Uterus (tissue), 4 donors: Measurements from ENCODE around the gene SENP6. TPM values are rescaled to one million over a fixed set of nuclear protein-coding genes. Genes with fewer than 3 reads are reported as not detected.
"Not testable (repeated sequence)": the region's sequence is repeated elsewhere in the genome, so short reads cannot be mapped to it uniquely, and the experiment has no call there.

Source experiments
- DNase-seq, 2 donors: peaks; one replicate each; pipeline ENCODE4 v3.0.0-alpha.2; 2019 to 2020
- H3K27ac ChIP-seq, 2 donors: fragments of 200-600 bp; sonication (generic); 1 replicate in 1 of 2; 2 replicates in 1 of 2; pipeline ENCODE4 v1.5.1; 2016 to 2018
- H3K27me3 ChIP-seq, 2 donors: fragments of 200-600 bp; sonication (generic); one replicate each; pipeline ENCODE4 v1.5.1; 2018 to 2019; ENCODE audit warnings: control low read depth in 1 of 2
- H3K36me3 ChIP-seq, 2 donors: fragments of 200-600 bp; sonication (generic); one replicate each; pipeline ENCODE4 v1.5.1; 2019; ENCODE audit warnings: control low read depth in 1 of 2
- H3K4me1 ChIP-seq, 2 donors: fragments of 200-600 bp; sonication (generic); one replicate each; pipeline ENCODE4 v1.5.1; 2018 to 2019; ENCODE audit warnings: control low read depth in 1 of 2
- H3K4me3 ChIP-seq, 2 donors: fragments of 200-600 bp; sonication (generic); 1 replicate in 1 of 2; 2 replicates in 1 of 2; pipeline ENCODE4 v1.5.1; 2018 to 2019; ENCODE audit warnings: mild to moderate bottlenecking in 1 of 2
- H3K9me3 ChIP-seq, 2 donors: fragments of 200-600 bp; sonication (generic); one replicate each; pipeline ENCODE4 v1.5.1; 2019; ENCODE audit warnings: control low read depth in 1 of 2
- CTCF ChIP-seq, 4 experiments: fragments of 200-600 bp in 2 of 4; fragments of 450-650 bp in 2 of 4; sonication (generic) in 2 of 4; IDR thresholded peaks; one replicate each; pipeline ENCODE4 v1.5.1; 2016 to 2019; ENCODE audit warnings: antibody characterized with exemption in 4 of 4, mild to moderate bottlenecking in 2 of 4, moderate library complexity in 1 of 4
- POLR2A ChIP-seq, 2 donors: fragments of 450-650 bp; IDR thresholded peaks; one replicate each; pipeline ENCODE4 v1.6.1; 2016; ENCODE audit warnings: antibody characterized with exemption in 2 of 2, mild to moderate bottlenecking in 1 of 2, moderate library complexity in 1 of 2
- intact Hi-C: fragments of 100-400 bp; cut with DNase I; formaldehyde crosslinking; loops from one replicate; pipeline ENCODE4 v1.15.1; 2023; ENCODE audit warnings: low total_unique reads
- total RNA-seq, 4 donors: library from RNA; depleted of rRNA in 3 of 4; stranded (reverse); fragments of >200 nt in 3 of 4; gene quantifications; one replicate each; pipeline versions ENCODE4 v1.1.0 to v1.2.4, GENCODE V29; 2014 to 2023
- donor health status: DM: yes; HTN: yes; CAD: no.

SENP6 gene
- total RNA-seq, 4 donors from 2014 or later: 70.4 to 258 (median 205) TPM

GRCh38 chr6:75566137-75566767, 35.4 kb upstream of the SENP6 start:
- Histone ChIP-seq H3K27me3 (no peaks in the 10 kb centered on the region), H3K27ac (no peak overlapping the region), H3K9me3 (no peaks in the 10 kb centered on the region), H3K4me3 (no peak overlapping the region), H3K4me1 (no peaks in the 10 kb centered on the region), H3K36me3 (no peaks in the 10 kb centered on the region)
- no peak for DNase-seq
- no peak for TF ChIP-seq POLR2A (IDR thresholded peaks at IDR 0.05)
- TF ChIP-seq CTCF (IDR thresholded peaks at IDR 0.05): no peak
- intact Hi-C loops: no loop called here

DNA sequence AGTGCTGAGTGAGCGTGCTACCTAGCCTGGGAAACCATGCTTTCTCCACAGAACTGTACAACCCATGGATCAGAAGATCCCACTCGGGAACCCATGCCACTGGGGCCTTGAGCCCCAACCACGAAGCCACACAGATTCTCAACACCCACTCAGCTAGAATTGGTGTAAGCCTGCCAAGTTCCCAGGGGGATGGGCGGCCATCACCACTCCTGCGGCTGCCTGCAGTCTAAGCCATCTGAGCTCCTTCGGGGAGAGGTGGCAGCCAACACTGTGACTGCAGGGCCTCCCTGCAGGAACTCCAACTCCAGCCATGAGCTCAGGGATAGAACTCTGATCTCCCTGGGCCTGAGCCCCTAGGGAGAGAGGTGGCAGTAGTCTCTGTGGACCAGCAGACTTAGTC, 33.6 kb upstream of the SENP6 start:
- H3K27me3 ChIP-seq: no peaks in the 10 kb centered on the region
- no peak overlapping the region for H3K4me3 ChIP-seq
- no peaks in the 10 kb centered on the region for H3K4me1 ChIP-seq
- no peaks in the 10 kb centered on the region for H3K36me3 ChIP-seq
- intact Hi-C loops: no loop called here
- TF ChIP-seq CTCF (IDR thresholded peaks at IDR 0.05): no peak
- no peak for TF ChIP-seq POLR2A (IDR thresholded peaks at IDR 0.05)
- no peak for DNase-seq
- H3K9me3 ChIP-seq: no peaks in the 10 kb centered on the region
- no peak overlapping the region for H3K27ac ChIP-seq

DNA sequence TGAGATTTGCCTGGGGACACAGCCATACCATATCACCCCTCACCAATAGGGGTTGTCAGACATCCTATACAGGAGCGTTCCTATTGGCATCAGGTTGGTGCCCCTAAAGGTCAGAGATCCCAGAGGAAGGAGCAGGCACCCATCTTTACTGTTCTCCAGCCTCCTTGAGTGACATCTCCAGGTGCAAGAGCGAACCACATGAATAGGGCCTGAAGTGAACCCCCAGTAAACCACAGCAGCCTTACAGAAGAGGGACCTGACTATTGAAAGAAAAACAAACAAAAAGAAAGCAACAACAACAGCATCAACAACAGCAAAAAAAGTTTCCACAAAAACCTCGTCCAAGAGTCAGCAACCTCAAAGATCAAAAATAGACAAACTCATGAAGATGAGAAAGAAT, 32.7 kb upstream of the SENP6 start:
- intact Hi-C loops: no loop called here
- no peaks in the 10 kb centered on the region for H3K36me3 ChIP-seq
- H3K4me1 ChIP-seq: no peaks in the 10 kb centered on the region
- H3K9me3 ChIP-seq: no peaks in the 10 kb centered on the region
- no peak overlapping the region for H3K27ac ChIP-seq
- DNase-seq: no peak
- TF ChIP-seq CTCF (IDR thresholded peaks at IDR 0.05) (no peak), POLR2A (IDR thresholded peaks at IDR 0.05) (no peak)
- no peak overlapping the region for H3K4me3 ChIP-seq
- no peaks in the 10 kb centered on the region for H3K27me3 ChIP-seq

DNA sequence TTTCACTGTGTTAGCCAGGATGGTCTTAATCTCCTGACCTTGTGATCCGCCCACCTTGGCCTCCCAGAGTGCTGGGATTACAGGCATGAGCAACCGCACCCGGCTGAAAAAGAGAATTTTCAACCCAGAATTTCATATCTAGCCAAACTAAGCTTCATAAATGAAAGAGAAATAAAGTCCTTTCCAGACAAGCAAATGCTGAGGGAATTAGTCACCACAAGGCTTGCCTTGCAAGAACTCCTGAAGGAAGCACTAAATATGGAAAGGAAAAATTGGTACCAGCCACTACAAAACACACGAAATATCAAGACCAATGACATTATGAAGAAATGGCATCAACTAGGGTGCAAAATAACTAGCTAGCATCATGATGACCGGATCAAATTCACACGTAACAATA, 31.0 kb upstream of the SENP6 start:
- DNase-seq, H3K4me3 ChIP-seq, H3K9me3 ChIP-seq, H3K4me1 ChIP-seq, H3K27me3 ChIP-seq, H3K36me3 ChIP-seq, H3K27ac ChIP-seq, intact Hi-C loops: not testable (repeated sequence)

DNA sequence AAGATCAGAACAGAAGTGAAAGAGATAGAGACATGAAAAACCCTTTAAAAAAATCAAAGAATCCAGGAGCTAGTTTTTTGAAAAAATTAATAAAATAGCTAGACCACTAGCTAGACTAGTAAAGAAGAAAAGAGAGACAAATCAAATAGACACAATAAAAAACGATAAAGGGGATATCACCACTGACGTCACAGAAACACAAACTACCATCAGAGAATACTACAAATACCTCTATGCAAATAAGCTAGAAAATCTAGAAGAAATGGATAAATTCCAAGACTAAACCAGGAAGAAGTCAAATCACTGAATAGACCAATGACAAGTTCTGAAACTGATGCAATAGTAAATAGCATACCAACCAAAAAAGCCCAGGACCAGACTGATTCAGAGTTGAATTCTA, 29.6 kb upstream of the SENP6 start:
- Histone ChIP-seq H3K27ac (no peak overlapping the region), H3K9me3 (no peaks in the 10 kb centered on the region), H3K4me3 (no peak overlapping the region), H3K4me1 (no peaks in the 10 kb centered on the region), H3K27me3 (no peaks in the 10 kb centered on the region), H3K36me3 (no peaks in the 10 kb centered on the region)
- no peak for TF ChIP-seq CTCF (IDR thresholded peaks at IDR 0.05)
- no peak for TF ChIP-seq POLR2A (IDR thresholded peaks at IDR 0.05)
- DNase-seq: no peak
- intact Hi-C loops: no loop called here

DNA sequence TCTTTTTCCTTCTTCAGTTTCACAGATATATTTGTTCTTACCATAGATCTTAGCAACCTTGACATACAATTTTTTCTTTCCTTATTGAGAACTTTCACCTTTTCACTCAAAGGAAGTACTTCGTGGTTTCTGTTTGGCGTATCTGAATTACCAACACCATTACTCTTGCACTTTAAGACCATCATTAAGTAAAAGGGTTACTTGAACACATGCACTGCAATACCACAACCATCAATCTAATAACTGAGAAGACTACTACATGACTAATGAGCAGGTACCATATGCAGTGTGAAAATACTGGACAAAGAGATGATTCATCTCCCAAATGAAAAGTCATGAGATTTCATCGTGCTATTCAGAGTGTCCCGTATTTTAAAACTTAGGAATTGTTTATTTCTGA, 21.7 kb upstream of the SENP6 start:
- H3K4me1 ChIP-seq: no peaks in the 10 kb centered on the region
- H3K36me3 ChIP-seq: no peaks in the 10 kb centered on the region
- intact Hi-C loops: no loop called here
- no peaks in the 10 kb centered on the region for H3K27me3 ChIP-seq
- H3K27ac ChIP-seq: no peak overlapping the region
- H3K4me3 ChIP-seq: no peak overlapping the region
- TF ChIP-seq POLR2A (IDR thresholded peaks at IDR 0.05) (no peak), CTCF (IDR thresholded peaks at IDR 0.05) (no peak)
- DNase-seq: no peak
- no peaks in the 10 kb centered on the region for H3K9me3 ChIP-seq
